H1 (cell line): ENCODE results near the gene RBFOX1. TPM values are rescaled to one million over a fixed set of nuclear protein-coding genes. Genes with fewer than 3 reads are reported as not detected.

Experiments used
- CTCF ChIA-PET: fragments of 300-600 bp; sonication (Branson Sonifier 250); formaldehyde crosslinking; loops from one replicate; lab custom pipeline; 2021; ENCODE audit not compliant: partially characterized antibody; lab: Charles Lee
- POLR2A ChIA-PET: fragments of 300-600 bp; sonication (Branson Sonifier 250); formaldehyde crosslinking; loops from one replicate; lab custom pipeline; 2021; ENCODE audit warnings: inconsistent platforms; ENCODE audit not compliant: partially characterized antibody; lab: Charles Lee
- DNase-seq, 2 experiments: peaks; one replicate each; pipeline versions ENCODE4 v3.0.0 to v3.0.0-alpha.2; 2010 to 2022; ENCODE audit warnings: low spot score in 2 of 2, low read depth in 1 of 2, mixed read lengths in 1 of 2
- FAIRE-seq: peaks from 2 replicates; lab custom pipeline; 2011; peaks lifted over from hg19 to GRCh38; lab: Jason Lieb, UNC
- H2AFZ ChIP-seq: 2 replicates; pipeline ENCODE4 v1.8.1; 2012; ENCODE audit warnings: low read length, inconsistent platforms
- H2AK5ac ChIP-seq: 2 replicates; pipeline ENCODE4 v1.6.1; 2013; ENCODE audit warnings: low read depth, low read length
- H2BK120ac ChIP-seq: replicated peaks from 2 replicates; pipeline ENCODE3; 2013; ENCODE audit warnings: low read depth, low read length, inconsistent platforms
- H2BK12ac ChIP-seq: 2 replicates; pipeline ENCODE4 v1.6.1; 2013; ENCODE audit warnings: low read depth, low read length
- H2BK15ac ChIP-seq: 2 replicates; pipeline ENCODE4 v1.6.1; 2013; ENCODE audit warnings: low read length
- H2BK20ac ChIP-seq: 2 replicates; pipeline ENCODE4 v1.6.1; 2013; ENCODE audit warnings: low read length
- H2BK5ac ChIP-seq: 2 replicates; pipeline ENCODE4 v1.6.1; 2013; ENCODE audit warnings: low read depth, low read length
- H3K14ac ChIP-seq: 2 replicates; pipeline ENCODE4 v1.6.1; 2013; ENCODE audit warnings: inconsistent platforms; ENCODE audit not compliant: insufficient read length
- H3K18ac ChIP-seq: 2 replicates; pipeline ENCODE4 v1.6.1; 2013; ENCODE audit warnings: low read length; ENCODE audit errors: extremely low read depth
- H3K23ac ChIP-seq: 2 replicates; pipeline ENCODE4 v1.6.1; 2013; ENCODE audit warnings: inconsistent platforms; ENCODE audit not compliant: insufficient read length
- H3K23me2 ChIP-seq: 2 replicates; pipeline ENCODE4 v1.6.1; 2013; ENCODE audit warnings: low read depth, low read length
- H3K27ac ChIP-seq: 2 replicates; pipeline ENCODE4 v1.6.1; 2011; ENCODE audit warnings: low read depth, low read length, inconsistent platforms
- H3K27me3 ChIP-seq, 4 experiments: replicated peaks in 1 of 4; 1 replicate in 1 of 4; 2 replicates in 3 of 4; pipeline versions ENCODE4 v1.6.1 to v1.8.1; 2011 to 2013; ENCODE audit warnings: low read length in 3 of 4, mild to moderate bottlenecking in 3 of 4, inconsistent platforms in 2 of 4, mixed read lengths in 2 of 4, moderate library complexity in 1 of 4; ENCODE audit not compliant: control insufficient read depth in 3 of 4, insufficient read depth in 3 of 4; ENCODE audit errors: extremely low read depth in 1 of 4
- H3K36me3 ChIP-seq, 4 experiments: 2 replicates each; pipeline versions ENCODE4 v1.6.1 to v1.8.1; 2011 to 2013; ENCODE audit warnings: mild to moderate bottlenecking in 4 of 4, low read length in 3 of 4, moderate library complexity in 2 of 4, control low read depth in 1 of 4, inconsistent platforms in 1 of 4; ENCODE audit not compliant: insufficient read depth in 4 of 4, control insufficient read depth in 2 of 4
- H3K4ac ChIP-seq: replicated peaks from 2 replicates; pipeline ENCODE3; 2013; ENCODE audit warnings: low read length, low read depth, mixed read lengths, inconsistent platforms; ENCODE audit not compliant: insufficient read length
- H3K4me1 ChIP-seq, 4 experiments: replicated peaks in 1 of 4; 1 replicate in 1 of 4; 2 replicates in 3 of 4; pipeline versions ENCODE4 v1.6.1 to v1.8.1; 2011 to 2013; ENCODE audit warnings: low read length in 3 of 4, inconsistent platforms in 2 of 4, mixed read lengths in 1 of 4; ENCODE audit not compliant: insufficient read depth in 4 of 4, control insufficient read depth in 3 of 4
- H3K4me2 ChIP-seq, 2 experiments: 2 replicates each; pipeline versions ENCODE4 v1.6.1 to v1.8.1; 2011 to 2013; ENCODE audit warnings: low read depth in 2 of 2, low read length in 2 of 2, control low read depth in 1 of 2, inconsistent platforms in 1 of 2, mild to moderate bottlenecking in 1 of 2; ENCODE audit not compliant: insufficient read depth in 1 of 2
- H3K4me3 ChIP-seq, 4 experiments: fragments of 200-600, 300-600 bp in 1 of 4; sonication (generic), shearing (Covaris generic), sonication (Bioruptor Twin) in 1 of 4; 2 replicates each; pipeline versions ENCODE4 v1.5.1 to v1.8.1; 2011 to 2016; ENCODE audit warnings: low read length in 4 of 4, low read depth in 3 of 4, control low read depth in 2 of 4, inconsistent platforms in 2 of 4, mild to moderate bottlenecking in 2 of 4, mixed read lengths in 1 of 4, moderate library complexity in 1 of 4; ENCODE audit not compliant: insufficient read depth in 2 of 4; ENCODE audit errors: extremely low read depth in 1 of 4
- H3K56ac ChIP-seq: replicated peaks from 2 replicates; pipeline ENCODE3; 2013; ENCODE audit warnings: low read depth, mild to moderate bottlenecking, mixed read lengths, low read length, inconsistent platforms; ENCODE audit not compliant: insufficient read length
- H3K79me1 ChIP-seq: 2 replicates; pipeline ENCODE4 v1.6.1; 2013; ENCODE audit warnings: low read depth, low read length, control low read depth
- H3K79me2 ChIP-seq, 2 experiments: 2 replicates each; pipeline versions ENCODE4 v1.6.1 to v1.8.1; 2012 to 2013; ENCODE audit warnings: low read length in 2 of 2, mild to moderate bottlenecking in 2 of 2, inconsistent platforms in 1 of 2; ENCODE audit not compliant: insufficient read depth in 2 of 2, control insufficient read depth in 1 of 2
- H3K9ac ChIP-seq, 4 experiments: replicated peaks in 1 of 4; 1 replicate in 1 of 4; 2 replicates in 3 of 4; pipeline versions ENCODE4 v1.6.1 to v1.8.1; 2011 to 2013; ENCODE audit warnings: low read depth in 3 of 4, low read length in 3 of 4, control low read depth in 2 of 4, mild to moderate bottlenecking in 2 of 4, moderate library complexity in 2 of 4, inconsistent platforms in 1 of 4; ENCODE audit errors: extremely low read depth in 1 of 4
- H3K9me3 ChIP-seq, 2 experiments: 2 replicates each; pipeline versions ENCODE4 v1.6.1 to v1.8.1; 2012 to 2013; ENCODE audit warnings: mild to moderate bottlenecking in 2 of 2, moderate library complexity in 2 of 2, control low read depth in 1 of 2, inconsistent platforms in 1 of 2, low read depth in 1 of 2, low read length in 1 of 2, mixed read lengths in 1 of 2; ENCODE audit not compliant: insufficient read depth in 2 of 2
- H4K20me1 ChIP-seq, 2 experiments: replicated peaks in 1 of 2; 2 replicates each; pipeline versions ENCODE3 to v1.8.1; 2011 to 2013; ENCODE audit warnings: inconsistent platforms in 2 of 2, low read length in 2 of 2, mild to moderate bottlenecking in 1 of 2; ENCODE audit not compliant: insufficient read depth in 2 of 2, control insufficient read depth in 1 of 2
- H4K5ac ChIP-seq: 2 replicates; pipeline ENCODE4 v1.6.1; 2013; ENCODE audit warnings: low read length, low read depth, mixed read lengths, inconsistent platforms; ENCODE audit not compliant: insufficient read length
- H4K8ac ChIP-seq: 2 replicates; pipeline ENCODE4 v1.8.0; 2013; ENCODE audit warnings: mild to moderate bottlenecking, moderate library complexity, low read length, inconsistent platforms; ENCODE audit not compliant: insufficient read depth; ENCODE audit errors: extremely low read depth
- H4K91ac ChIP-seq: replicated peaks from 2 replicates; pipeline ENCODE3; 2013; ENCODE audit warnings: low read length, mixed read lengths, inconsistent platforms; ENCODE audit not compliant: insufficient read length
- CTBP2 ChIP-seq: IDR thresholded peaks from 2 replicates; pipeline ENCODE4 v1.7.0; 2011; ENCODE audit warnings: borderline replicate concordance, mild to moderate bottlenecking, moderate library complexity, mixed read lengths, low read length; ENCODE audit not compliant: insufficient read depth, insufficient read length
- NRF1 ChIP-seq: IDR thresholded peaks from 2 replicates; pipeline ENCODE4 v1.6.1; 2011; ENCODE audit warnings: mild to moderate bottlenecking, low read depth, low read length, improper control_type of control experiment
- WGBS, 2 experiments: shearing (Covaris generic) in 1 of 2; methylation state at CpG; one replicate each; pipeline versions ENCODE4 v1.1.6 to v1.1.7; 2013 to 2015; ENCODE audit warnings: low lambda C conversion rate in 2 of 2, mixed read lengths in 2 of 2, inconsistent platforms in 1 of 2, low coverage in 1 of 2, missing lambda C conversion rate in 1 of 2; ENCODE audit not compliant: insufficient replicate concordance in 2 of 2, insufficient coverage in 1 of 2, insufficient read length in 1 of 2; ENCODE audit errors: extremely low coverage in 1 of 2, missing lambda C conversion rate in 1 of 2; 5-methylcytosine and 5-hydroxymethylcytosine counted together
- polyA plus RNA-seq, 7 experiments: library from polyadenylated mRNA; depleted of rRNA in 3 of 7; stranded (reverse) in 5 of 7; unstranded in 2 of 7; fragments of >200 nt in 5 of 7; fragments of 200-250 nt in 2 of 7; gene quantifications; 1 replicate in 5 of 7; 2 replicates in 1 of 7; 4 replicates in 1 of 7; pipeline versions ENCODE4 v1.2.1 to v1.2.3, GENCODE V29; 2011 to 2013; ENCODE audit warnings: missing spikeins in 2 of 7, mixed read lengths in 2 of 7
- total RNA-seq: library from RNA; stranded (reverse); fragmentation: NEBNext Ultra II Directional; extraction: Animal tissue kit (Norgen Biotek cat#: 25700); gene quantifications from 2 replicates; pipeline ENCODE4 v1.2.1, GENCODE V29; 2021

The RBFOX1 gene
- total and polyA plus RNA-seq, 2 of the 8 experiments (the other 6 are each of a cell fraction or from before 2014, with no cell fraction given), result 1.7 to 2.8 TPM

GRCh38 chr16:7521834-7522233 is 189.2 kb downstream of the RBFOX1 start:
- no peak overlapping the region for H3K27ac ChIP-seq
- TF ChIP-seq CTBP2, result no peak
- no peak for TF ChIP-seq NRF1
- TF ChIP-seq, all 59 proteins: peak for 0
- Histone ChIP-seq H4K8ac (no peak overlapping the region), H2BK20ac (no peak overlapping the region), H3K4me1 (no peaks in the 10 kb centered on the region), H3K23ac (no peak overlapping the region), H2AFZ (no peak overlapping the region), H2BK120ac (no peak overlapping the region), H3K4me2 (no peak overlapping the region), H3K4ac (no peak overlapping the region), H3K79me2 (no peaks in the 10 kb centered on the region), H2BK15ac (no peak overlapping the region), H3K14ac (no peak overlapping the region), H3K56ac (no peak overlapping the region), H4K91ac (no peak overlapping the region), H4K20me1 (no peaks in the 10 kb centered on the region), H3K4me3 (no peak overlapping the region), H3K9me3 (no peaks in the 10 kb centered on the region), H3K27me3 (no peaks in the 10 kb centered on the region), H4K5ac (no peak overlapping the region), H3K79me1 (no peaks in the 10 kb centered on the region), H2BK12ac (no peak overlapping the region), H2BK5ac (no peak overlapping the region), H3K23me2 (no peaks in the 10 kb centered on the region; the same call in 1 of the 2 replicates), H3K18ac (no peak overlapping the region), H2AK5ac (no peak overlapping the region), H3K36me3 (no peaks in the 10 kb centered on the region), H3K9ac (no peak overlapping the region)
- 90% methylated on average over 6 of the region's 6 CpGs; no CpG with 5 or more reads in 1 of the 2 experiments for WGBS, 2 experiments
- CTCF ChIA-PET, result interaction anchor here (1.6 kb wide), 1 partner anchor 8 kb away, joined by 5 read pairs; no protein-coding TSS in a partner anchor
- no peak for DNase-seq
- POLR2A ChIA-PET, result no interaction called here
- no peak for FAIRE-seq
